ENCODE data around the gene SPPL3.

DNA sequence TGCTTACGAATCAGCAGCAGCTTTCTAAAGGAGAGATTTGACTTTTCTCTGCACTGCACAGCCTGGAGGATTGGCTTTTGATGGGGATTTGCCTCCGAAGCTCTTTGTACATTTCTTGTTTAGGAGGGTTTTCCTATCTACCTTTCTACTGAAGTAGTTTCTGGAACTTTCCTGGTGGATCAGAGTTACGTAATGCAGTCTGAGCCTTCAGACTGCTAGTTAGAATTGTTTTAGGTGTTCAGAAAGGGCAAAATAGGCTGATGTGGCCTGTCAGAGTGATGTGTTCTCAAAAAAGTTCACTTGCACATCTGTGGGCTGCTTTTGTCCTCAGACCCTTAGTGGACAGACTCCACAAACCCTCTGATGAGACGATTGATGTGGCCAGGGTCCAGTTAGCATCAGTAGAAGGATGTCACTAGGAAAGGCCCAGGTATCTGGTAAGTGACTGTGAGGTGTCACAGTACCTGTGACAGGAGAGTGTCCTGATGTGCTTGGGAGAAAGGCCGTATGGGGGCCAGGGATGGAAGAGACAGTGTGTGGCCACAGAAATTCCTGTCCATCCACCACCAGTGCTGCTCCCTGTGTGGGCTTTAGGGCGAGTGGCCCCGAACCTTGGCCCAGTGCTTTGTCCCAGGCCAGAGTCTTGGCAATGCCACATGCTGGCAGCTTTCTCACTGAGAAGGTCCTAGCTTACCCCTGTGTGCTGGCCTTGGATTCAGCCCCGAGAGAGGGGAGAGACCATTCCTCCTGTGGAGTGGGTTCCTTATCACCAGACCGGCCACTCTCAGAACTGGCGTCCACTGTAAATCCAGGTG is 183.0 kb downstream of the SPPL3 start:
- TF ChIP-seq, protein P1, sequence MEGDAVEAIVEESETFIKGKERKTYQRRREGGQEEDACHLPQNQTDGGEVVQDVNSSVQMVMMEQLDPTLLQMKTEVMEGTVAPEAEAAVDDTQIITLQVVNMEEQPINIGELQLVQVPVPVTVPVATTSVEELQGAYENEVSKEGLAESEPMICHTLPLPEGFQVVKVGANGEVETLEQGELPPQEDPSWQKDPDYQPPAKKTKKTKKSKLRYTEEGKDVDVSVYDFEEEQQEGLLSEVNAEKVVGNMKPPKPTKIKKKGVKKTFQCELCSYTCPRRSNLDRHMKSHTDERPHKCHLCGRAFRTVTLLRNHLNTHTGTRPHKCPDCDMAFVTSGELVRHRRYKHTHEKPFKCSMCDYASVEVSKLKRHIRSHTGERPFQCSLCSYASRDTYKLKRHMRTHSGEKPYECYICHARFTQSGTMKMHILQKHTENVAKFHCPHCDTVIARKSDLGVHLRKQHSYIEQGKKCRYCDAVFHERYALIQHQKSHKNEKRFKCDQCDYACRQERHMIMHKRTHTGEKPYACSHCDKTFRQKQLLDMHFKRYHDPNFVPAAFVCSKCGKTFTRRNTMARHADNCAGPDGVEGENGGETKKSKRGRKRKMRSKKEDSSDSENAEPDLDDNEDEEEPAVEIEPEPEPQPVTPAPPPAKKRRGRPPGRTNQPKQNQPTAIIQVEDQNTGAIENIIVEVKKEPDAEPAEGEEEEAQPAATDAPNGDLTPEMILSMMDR (IDR thresholded peaks at IDR 0.05): no peak
- TF ChIP-seq POLR2AphosphoS5 (IDR thresholded peaks at IDR 0.05; ENCODE audit: insufficient read depth in 1 of 2, low read depth in 1 of 2): no peak
- TF ChIP-seq POLR2A (IDR thresholded peaks at IDR 0.05): no peak
